Measurements from ENCODE around the gene TBXA2R.

TBXA2R gene

GRCh38 chr19:3619631-3620012, 12.9 kb upstream of the TBXA2R start:
- DNase-seq (ENCODE audit: low read depth), result no peak

DNA sequence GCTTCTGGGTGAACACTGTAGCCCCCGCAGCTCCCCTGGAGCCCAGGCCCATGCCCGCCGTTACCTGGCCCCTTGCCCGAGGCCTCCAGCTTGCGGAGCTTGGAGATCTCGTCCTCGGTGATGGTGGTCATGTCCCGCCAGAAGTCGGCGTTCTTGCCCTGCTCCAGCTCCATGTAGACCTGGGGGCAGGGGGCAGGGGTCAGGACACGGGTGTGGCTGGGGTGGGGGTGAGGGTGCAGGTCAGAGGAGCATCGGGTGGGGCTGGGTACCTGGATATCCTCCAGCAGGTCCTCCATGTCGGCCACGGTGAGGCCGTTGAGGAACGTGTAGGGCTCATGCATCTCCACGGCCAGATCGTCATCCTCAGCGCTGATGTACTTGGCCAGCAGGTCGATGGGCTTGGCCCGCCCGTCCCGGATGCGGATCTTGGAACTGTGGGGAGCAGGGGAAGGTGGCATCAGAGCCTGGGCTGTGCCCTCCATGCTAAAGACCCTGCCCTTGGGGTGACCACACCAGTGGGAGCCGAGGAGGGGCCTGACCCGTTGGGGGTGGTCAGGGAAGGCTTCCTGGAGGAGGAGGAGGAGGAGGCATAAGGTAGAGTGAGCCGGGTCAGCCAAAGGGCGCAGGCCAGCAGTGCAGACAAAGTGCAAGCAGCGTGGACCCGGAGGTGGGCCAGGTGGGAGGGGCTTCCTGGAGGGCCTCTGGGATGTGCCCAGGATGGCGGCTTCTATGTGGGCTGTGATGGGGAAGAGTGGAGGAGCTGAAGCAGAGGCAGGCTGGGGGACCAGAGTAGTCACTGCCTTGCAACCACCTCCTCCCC, 12.3 kb upstream of the TBXA2R start:
- DNase-seq (ENCODE audit: low read depth), result no peak

DNA sequence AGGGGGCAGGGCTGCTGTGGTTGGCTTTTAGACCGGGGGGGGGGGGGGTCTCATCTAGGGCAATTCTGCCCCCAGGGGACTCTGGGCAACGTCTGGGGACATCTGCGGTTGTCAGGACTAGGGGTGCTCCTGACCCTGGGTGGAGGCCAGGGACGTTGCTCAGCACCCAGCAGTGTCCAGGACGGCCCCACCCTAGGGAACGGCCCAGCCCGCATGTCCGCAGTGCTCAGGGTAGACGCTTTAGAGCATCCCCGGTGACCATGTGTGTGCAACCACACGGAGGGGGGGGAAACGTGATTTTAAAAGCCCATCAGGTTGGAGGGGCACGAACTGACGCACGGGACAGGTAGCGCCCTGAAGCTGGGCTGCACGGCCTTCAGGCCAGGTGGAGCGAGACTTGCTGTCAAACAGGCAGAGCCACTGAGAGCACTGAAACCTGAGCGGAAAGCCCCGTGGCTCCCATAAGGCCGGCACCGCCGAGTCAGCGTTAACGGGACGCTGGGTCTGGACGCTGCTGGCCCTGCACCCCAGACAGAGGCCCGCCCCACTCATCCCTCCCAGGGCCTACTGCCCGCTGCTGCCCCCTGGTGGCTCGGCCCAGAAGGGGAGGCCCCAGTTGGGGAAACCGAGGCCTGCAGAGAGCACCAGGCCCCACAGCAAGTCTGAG, 11.6 kb upstream of the TBXA2R start:
- DNase-seq (ENCODE audit: low read depth), result peak; percentile 23

GRCh38 chr19:3617463-3617862, 10.8 kb upstream of the TBXA2R start:
- DNase-seq (ENCODE audit: low read depth), result no peak

DNA sequence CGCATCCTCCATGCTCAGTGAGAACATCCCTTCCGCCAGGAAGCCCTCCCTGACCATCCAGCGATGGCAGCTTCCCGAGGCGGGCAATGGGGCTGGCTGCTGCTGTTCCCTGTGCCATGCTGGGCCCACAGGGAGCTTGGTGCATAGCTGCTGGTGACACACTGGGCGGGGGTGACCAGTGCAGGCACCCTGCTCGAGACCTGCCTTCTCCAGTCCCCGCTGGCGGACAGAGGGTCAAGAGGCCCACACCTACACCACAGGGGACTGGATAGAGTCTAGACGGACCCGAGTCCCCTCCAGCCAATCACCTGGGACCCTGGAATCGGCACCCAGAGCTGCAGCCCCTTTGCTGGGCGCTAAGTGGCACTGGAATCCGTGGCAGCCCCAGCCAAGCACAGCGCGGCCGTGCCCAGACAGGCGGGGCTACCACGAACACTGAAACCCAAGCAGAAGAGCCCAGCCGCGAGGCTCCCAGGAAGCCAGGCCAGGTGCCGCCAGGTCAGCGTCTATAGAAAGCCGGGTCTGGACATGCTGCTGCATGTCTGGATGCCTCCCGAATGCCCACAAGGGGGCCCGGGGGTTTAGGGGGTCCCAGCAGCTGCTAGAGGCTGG, 9.0 kb upstream of the TBXA2R start:
- DNase-seq (ENCODE audit: low read depth), result no peak

- no peak for DNase-seq (ENCODE audit: low read depth)
These were observed 8.3 kb upstream of the TBXA2R start for GRCh38 chr19:3614858-3615505.

DNA sequence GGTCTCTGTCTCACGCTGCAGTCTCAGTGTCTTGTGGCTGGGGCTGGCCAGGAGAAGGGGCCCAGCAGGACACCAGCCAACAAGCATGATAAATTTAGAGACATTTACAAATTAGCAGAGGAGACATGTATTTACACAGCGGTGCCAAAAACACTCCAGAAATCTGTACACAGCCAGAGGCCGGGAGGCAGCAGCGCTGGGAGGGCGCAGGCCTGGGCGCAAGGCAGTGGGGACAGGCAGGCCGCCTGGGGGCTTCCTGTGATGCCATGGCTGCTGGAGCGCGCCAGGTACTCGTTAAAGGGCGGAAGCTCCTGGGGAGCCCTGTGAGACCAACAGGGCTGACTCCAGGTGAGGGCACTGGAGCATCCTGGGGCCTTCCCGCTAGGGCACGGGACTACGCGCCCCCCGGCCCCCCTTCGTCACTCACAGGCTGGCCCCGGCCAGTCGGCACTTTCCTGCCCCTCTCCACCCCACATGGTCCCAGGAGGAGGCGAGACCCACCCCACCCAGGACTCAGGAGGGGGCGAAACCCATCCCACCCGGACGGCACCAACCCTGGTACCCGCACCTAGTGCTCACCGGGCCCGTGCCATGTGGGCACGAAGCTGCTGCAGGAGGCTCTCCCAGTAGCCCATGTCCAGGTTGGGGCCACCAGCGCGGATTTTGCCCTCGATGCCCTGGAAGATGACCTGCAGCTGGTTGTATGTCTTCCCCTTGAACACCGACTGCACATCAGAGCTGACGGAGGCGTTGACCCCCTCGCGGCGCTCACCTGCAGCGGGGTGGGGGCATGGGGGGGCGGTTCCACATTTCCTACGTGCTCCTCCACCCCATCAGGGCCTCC, 7.4 kb upstream of the TBXA2R start:
- DNase-seq (ENCODE audit: low read depth), result no peak

GRCh38 chr19:3612901-3613741, 6.4 kb upstream of the TBXA2R start:
- DNase-seq (ENCODE audit: low read depth), result no peak

GRCh38 chr19:3612330-3612729, 5.7 kb upstream of the TBXA2R start:
- no peak for DNase-seq (ENCODE audit: low read depth)

GRCh38 chr19:3611841-3612240, 5.2 kb upstream of the TBXA2R start:
- no peak for DNase-seq (ENCODE audit: low read depth)

GRCh38 chr19:3610745-3611717, 4.4 kb upstream of the TBXA2R start:
- no peak for DNase-seq (ENCODE audit: low read depth)

GRCh38 chr19:3609779-3610719, 3.4 kb upstream of the TBXA2R start:
- DNase-seq (ENCODE audit: low read depth), result no peak

DNA sequence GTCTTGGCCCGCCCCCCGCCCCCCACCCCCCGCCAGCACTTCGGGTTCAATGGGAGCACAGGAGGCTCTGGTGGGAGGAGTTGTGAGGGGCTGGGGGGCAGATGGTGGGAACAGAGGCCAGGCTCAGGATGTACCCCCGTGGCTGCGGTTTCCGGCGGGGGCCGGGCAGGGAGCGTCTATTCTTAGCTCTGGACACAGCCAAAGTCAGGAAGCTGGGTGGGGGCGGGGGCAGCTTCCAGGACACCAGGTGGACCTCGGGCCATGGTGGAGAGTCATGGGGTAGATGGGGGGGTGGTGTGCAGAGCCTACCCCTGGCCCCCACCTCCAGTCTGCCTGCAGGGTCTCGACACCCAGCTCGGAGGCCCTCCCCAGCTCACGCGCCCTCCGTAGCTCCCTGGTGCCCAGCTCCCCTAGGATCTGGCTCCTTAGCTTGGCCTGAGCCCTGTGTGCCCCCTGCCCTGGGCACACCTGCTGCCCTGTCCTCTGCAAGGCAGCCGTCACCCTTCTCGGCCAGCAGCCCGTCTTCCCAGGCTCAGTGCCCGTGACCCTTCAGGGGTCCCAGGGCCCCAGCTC, 2.2 kb upstream of the TBXA2R start:
- DNase-seq (ENCODE audit: low read depth), result no peak

DNA sequence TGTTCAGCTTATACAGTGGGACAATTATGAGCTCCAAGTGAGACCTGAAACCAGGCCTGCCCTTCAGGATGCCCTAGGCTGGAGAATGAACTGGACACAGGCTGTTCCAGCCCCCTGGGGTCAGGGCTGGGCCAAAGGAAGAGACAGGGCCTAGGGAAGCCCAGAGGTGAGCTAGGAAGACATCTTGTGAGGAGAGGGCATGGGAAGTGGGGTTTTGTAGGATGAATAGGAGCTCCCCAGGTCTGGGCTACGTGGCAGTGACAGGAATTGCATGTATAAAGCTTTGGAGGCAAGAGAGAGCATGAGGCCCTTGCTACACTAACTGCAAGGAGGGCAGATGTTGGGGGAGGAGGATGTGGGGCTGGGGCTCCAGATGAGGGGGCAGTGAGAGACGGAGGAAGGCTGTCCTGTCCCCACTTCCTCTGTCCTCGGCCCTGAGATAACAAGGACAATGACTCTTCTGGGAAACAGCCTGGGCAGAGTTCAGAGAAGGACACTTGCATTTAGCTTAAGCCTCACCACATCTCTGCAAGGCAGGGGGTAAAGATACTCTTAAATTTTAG, 1.5 kb upstream of the TBXA2R start:
- DNase-seq (ENCODE audit: low read depth), result no peak

GRCh38 chr19:3607303-3608078, 816 bp upstream of the TBXA2R start:
- no peak for DNase-seq (ENCODE audit: low read depth)

DNA sequence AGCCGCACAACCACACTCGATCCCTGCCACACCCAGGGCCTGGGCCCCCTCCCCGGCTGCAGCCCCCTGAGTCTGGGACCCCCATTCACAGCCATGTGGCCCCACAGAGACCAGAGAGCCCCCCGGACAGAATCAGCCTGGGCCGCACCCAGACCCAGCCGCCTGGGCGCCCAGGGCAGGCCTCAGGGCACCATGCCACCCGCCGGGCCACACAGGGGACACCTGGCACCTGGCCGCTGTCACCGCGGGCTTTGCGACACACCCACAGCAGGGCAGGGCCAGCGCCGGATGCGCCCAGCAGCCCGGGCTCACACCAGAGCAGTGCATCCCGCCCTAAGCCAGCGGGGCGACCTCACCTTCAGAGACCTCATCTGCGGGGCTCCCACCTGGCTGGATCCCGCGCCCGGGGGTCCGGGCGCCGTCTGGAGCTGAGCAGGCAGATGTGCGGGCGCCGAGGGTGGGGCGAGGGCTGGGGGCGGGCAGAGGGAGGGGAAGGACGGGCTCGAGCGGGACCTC, 443 bp downstream of the TBXA2R start:
- no peak for DNase-seq (ENCODE audit: low read depth)

- DNase-seq (ENCODE audit: low read depth), result no peak
These were observed 905 bp downstream of the TBXA2R start for GRCh38 chr19:3605770-3606169.
